A549 treated with CORT108297 at 1 μM for 4 hours (cell line): Measurements from ENCODE around the gene NES. TPM values are rescaled to one million over a fixed set of nuclear protein-coding genes. Genes with fewer than 3 reads are reported as not detected.

Source experiments
- total RNA-seq: library from RNA; stranded (reverse); fragments of 200-300 nt; extraction: Qiagen RNA extraction; gene quantifications from 5 replicates; pipeline ENCODE4 v1.2.3, GENCODE V29; 2022

NES gene, protein sequence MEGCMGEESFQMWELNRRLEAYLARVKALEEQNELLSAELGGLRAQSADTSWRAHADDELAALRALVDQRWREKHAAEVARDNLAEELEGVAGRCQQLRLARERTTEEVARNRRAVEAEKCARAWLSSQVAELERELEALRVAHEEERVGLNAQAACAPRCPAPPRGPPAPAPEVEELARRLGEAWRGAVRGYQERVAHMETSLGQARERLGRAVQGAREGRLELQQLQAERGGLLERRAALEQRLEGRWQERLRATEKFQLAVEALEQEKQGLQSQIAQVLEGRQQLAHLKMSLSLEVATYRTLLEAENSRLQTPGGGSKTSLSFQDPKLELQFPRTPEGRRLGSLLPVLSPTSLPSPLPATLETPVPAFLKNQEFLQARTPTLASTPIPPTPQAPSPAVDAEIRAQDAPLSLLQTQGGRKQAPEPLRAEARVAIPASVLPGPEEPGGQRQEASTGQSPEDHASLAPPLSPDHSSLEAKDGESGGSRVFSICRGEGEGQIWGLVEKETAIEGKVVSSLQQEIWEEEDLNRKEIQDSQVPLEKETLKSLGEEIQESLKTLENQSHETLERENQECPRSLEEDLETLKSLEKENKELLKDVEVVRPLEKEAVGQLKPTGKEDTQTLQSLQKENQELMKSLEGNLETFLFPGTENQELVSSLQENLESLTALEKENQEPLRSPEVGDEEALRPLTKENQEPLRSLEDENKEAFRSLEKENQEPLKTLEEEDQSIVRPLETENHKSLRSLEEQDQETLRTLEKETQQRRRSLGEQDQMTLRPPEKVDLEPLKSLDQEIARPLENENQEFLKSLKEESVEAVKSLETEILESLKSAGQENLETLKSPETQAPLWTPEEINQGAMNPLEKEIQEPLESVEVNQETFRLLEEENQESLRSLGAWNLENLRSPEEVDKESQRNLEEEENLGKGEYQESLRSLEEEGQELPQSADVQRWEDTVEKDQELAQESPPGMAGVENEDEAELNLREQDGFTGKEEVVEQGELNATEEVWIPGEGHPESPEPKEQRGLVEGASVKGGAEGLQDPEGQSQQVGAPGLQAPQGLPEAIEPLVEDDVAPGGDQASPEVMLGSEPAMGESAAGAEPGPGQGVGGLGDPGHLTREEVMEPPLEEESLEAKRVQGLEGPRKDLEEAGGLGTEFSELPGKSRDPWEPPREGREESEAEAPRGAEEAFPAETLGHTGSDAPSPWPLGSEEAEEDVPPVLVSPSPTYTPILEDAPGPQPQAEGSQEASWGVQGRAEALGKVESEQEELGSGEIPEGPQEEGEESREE (N-terminal part only)
- 1.2 to 1.5 TPM (median 1.3 TPM) in 5 replicates for total RNA-seq

GRCh38 chr1:156676820-156677615, at the start of gene NES:
TSS of gene NES (minus strand) at chr1:156677407. CDS start at chr1:156677264, 143 bp downstream.

GRCh38 chr1:156705321-156705917, 28.2 kb upstream of the NES start, which contains the start of gene CRABP2:
TSS of gene CRABP2 (minus strand) at chr1:156705583. CDS start at chr1:156705446, 137 bp downstream.

GRCh38 chr1:156641761-156642264, 35.4 kb downstream of the NES start, which contains the start of gene BCAN:
TSS of gene BCAN (plus strand) at chr1:156642117. CDS start at chr1:156646055, 3,938 bp downstream.

DNA sequence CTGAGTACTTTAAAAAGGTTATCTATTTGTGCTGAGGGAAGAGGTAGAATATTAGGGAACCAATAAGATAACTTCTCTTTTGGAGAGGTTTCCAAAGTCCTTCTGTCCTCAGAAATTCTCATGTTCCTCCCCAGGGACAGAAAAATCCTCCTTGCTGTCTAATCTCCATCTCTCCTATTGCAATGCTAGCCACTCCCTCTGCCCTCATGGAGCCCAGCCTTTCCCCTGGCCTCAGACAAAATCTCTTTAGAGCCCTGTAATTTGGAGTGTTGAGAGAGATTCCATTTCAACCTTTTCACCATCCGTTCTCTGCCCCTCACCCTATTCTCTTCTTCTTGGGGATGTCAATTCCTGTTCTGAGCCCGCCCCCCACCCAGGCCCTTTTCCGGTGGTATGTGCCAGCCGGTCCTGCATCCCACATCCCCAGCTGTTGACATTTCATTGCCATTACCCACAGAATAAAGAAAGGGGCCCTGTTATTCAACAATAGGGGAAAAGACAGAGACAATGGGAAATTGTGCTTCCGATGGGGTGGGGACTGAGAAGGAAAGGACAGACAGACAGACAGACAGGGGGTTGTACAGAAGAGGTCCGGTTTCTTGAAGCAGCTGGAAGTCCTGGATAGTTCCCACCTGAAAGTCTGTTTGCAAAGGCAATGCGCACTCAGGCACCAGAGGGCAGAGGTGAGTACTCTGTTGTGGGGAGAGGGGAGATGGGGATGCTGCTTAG, 58.2 kb downstream of the NES start, which contains the start of gene HAPLN2:
Gene HAPLN2 (plus strand): TSS at position 563 of the 729 bp plus-strand sequence. CDS start 4,076 bp downstream, outside the sequence.

Other genes starting within 250 kb of the NES start
- 20.9 to 35.5 TPM (median 30.3 TPM) in 5 replicates for gene MEF2D, start 176.6 kb downstream of the NES start, total RNA-seq
- 12.2 to 20.9 TPM (median 18.6 TPM) in 5 replicates for gene IQGAP3, start 104.8 kb downstream of the NES start, total RNA-seq
- not detected in 5 replicates for gene TTC24, start 97.7 kb downstream of the NES start, total RNA-seq
- gene NAXE, start 85.6 kb downstream of the NES start, total RNA-seq = 133 to 172 TPM (median 169 TPM) in 5 replicates
- gene GPATCH4, start 75.9 kb downstream of the NES start, total RNA-seq = 62.7 to 97.9 TPM (median 67.4 TPM) in 5 replicates
- gene HAPLN2, start 58.0 kb downstream of the NES start, total RNA-seq = 0.14 to 0.21 TPM (median 0.14 TPM) in 3 of 5 replicates, not detected in the others
- 0.05 to 0.12 TPM in 2 of 5 replicates, not detected in the others for gene BCAN, start 35.3 kb downstream of the NES start, total RNA-seq
- 10.1 to 14.1 TPM (median 11.0 TPM) in 5 replicates for gene CRABP2, start 28.2 kb upstream of the NES start, total RNA-seq
- gene METTL25B, start 51.1 kb upstream of the NES start, total RNA-seq = 20.7 to 26.6 TPM (median 25.5 TPM) in 5 replicates
- gene ISG20L2, start 51.4 kb upstream of the NES start, total RNA-seq = 39.8 to 52.9 TPM (median 44.0 TPM) in 5 replicates
- gene MRPL24, start 63.7 kb upstream of the NES start, total RNA-seq = 173 to 203 TPM (median 195 TPM) in 5 replicates
- gene HDGF, start 74.3 kb upstream of the NES start, total RNA-seq = 422 to 452 TPM (median 434 TPM) in 5 replicates
- gene PRCC, start 90.1 kb upstream of the NES start, total RNA-seq = 71.8 to 77.9 TPM (median 77.7 TPM) in 5 replicates
- 2.8 to 5.1 TPM (median 3.9 TPM) in 5 replicates for gene SH2D2A, start 139.4 kb upstream of the NES start, total RNA-seq
- gene INSRR, start 181.7 kb upstream of the NES start, total RNA-seq = 0.01 TPM in 1 of 5 replicates, not detected in the others
- gene NTRK1, start 183.5 kb upstream of the NES start, total RNA-seq = 0.06 to 0.15 TPM (median 0.12 TPM) in 5 replicates
- 7.8 to 11.1 TPM (median 9.9 TPM) in 5 replicates for gene PEAR1, start 216.3 kb upstream of the NES start, total RNA-seq
- 0.07 to 0.21 TPM (median 0.13 TPM) in 5 replicates for gene LRRC71, start 243.2 kb upstream of the NES start, total RNA-seq